Measurements from ENCODE around the gene DDX11.

- TF ChIP-seq CTCF (IDR thresholded peaks at IDR 0.05) (no peak), MXI1 (IDR thresholded peaks at IDR 0.05; ENCODE audit: low read depth, low read length) (no peak), POLR2AphosphoS5 (IDR thresholded peaks at IDR 0.05; ENCODE audit: low read depth, low read length) (no peak), TEAD4 (IDR thresholded peaks at IDR 0.05; ENCODE audit: borderline replicate concordance, insufficient read depth) (no peak), GABPA (IDR thresholded peaks at IDR 0.05; ENCODE audit: low read depth) (no peak), REST (IDR thresholded peaks at IDR 0.05; ENCODE audit: low read depth, low read length) (no peak), TAF1 (IDR thresholded peaks at IDR 0.05; ENCODE audit: borderline replicate concordance, low read depth, low read length) (no peak), TCF12 (IDR thresholded peaks at IDR 0.05) (no peak)
Measured at GRCh38 chr12:31119803-31120211, 46.1 kb downstream of the DDX11 start.

All from SK-N-SH (cell line).